ENCODE measurements around the gene RUNDC1. TPM values are rescaled to one million over a fixed set of nuclear protein-coding genes. Genes with fewer than 3 reads are reported as not detected.

Gene RUNDC1
- total and polyA plus RNA-seq, 8 donors, result 10.3 to 16.9 (median 12.6) TPM

GRCh38 chr17:42950044-42950783 is 30.2 kb upstream of the RUNDC1 start:
- no peaks in the 10 kb centered on the region for H3K4me1 ChIP-seq
- H3K4me3 ChIP-seq, result no peak overlapping the region
- no peaks in the 10 kb centered on the region for H3K27me3 ChIP-seq
- peaks cover 0 to 71% of the 10 kb centered on the region in 2 donors for H3K36me3 ChIP-seq
- H3K9me3 ChIP-seq, result no peaks in the 10 kb centered on the region
- DNase-seq (no peak), ATAC-seq (no peak)
- intact Hi-C loops (cut with DNase I), result no loop called here
- H3K27ac ChIP-seq, result no peak overlapping the region
- no peak for TF ChIP-seq CTCF (IDR thresholded peaks at IDR 0.05)

GRCh38 chr17:42953669-42954068 is 26.7 kb upstream of the RUNDC1 start:
- H3K4me3 ChIP-seq, result no peak overlapping the region
- peak; percentile 24 for ATAC-seq
- no peaks in the 10 kb centered on the region for H3K4me1 ChIP-seq
- H3K27me3 ChIP-seq, result no peaks in the 10 kb centered on the region
- peak in 1 of 4 donors; percentile 24 for DNase-seq
- no peak for TF ChIP-seq CTCF (IDR thresholded peaks at IDR 0.05)
- H3K27ac ChIP-seq, result no peak overlapping the region
- intact Hi-C loops (cut with DNase I), result no loop called here
- no peaks in the 10 kb centered on the region for H3K9me3 ChIP-seq
- peaks cover 0 to 96% of the 10 kb centered on the region in 2 donors for H3K36me3 ChIP-seq

GRCh38 chr17:42964161-42964932 is 16.0 kb upstream of the RUNDC1 start, which contains the start of gene AARSD1:
Gene AARSD1 (minus strand): TSS chr17:42964454. CDS start chr17:42964440, 14 bp downstream.
- intact Hi-C loops (cut with DNase I), result no loop called here
- peak; percentile 91 to 96 (median 94) for DNase-seq
- peak within 1 kb of the TSS; percentile 66 to 79 for H3K4me3 ChIP-seq
- no peak for TF ChIP-seq CTCF (IDR thresholded peaks at IDR 0.05)
- no peaks in the 10 kb centered on the region for H3K9me3 ChIP-seq
- peak within 1 kb of the TSS; percentile 81 for H3K27ac ChIP-seq
- peaks cover 6 to 8% of the 10 kb centered on the region in 2 donors for H3K4me1 ChIP-seq
- peaks cover 0 to 28% of the 10 kb centered on the region in 2 donors for H3K36me3 ChIP-seq
- no peaks in the 10 kb centered on the region for H3K27me3 ChIP-seq
- ATAC-seq, result peak; percentile 97

- intact Hi-C loops (cut with DNase I), result no loop called here
- ATAC-seq, result no peak
These were observed 12.4 kb upstream of the RUNDC1 start for GRCh38 chr17:42967925-42968324.

More at GRCh38 chr17:42967925-42968324, 12.4 kb upstream of the RUNDC1 start:
- Histone ChIP-seq H3K4me1 (peaks cover 6 to 8% of the 10 kb centered on the region in 2 donors), H3K4me3 (no peak overlapping the region), H3K27me3 (no peaks in the 10 kb centered on the region), H3K9me3 (no peaks in the 10 kb centered on the region), H3K36me3 (no peaks in the 10 kb centered on the region), H3K27ac (no peak overlapping the region)
- TF ChIP-seq CTCF (IDR thresholded peaks at IDR 0.05), result no peak
- no peak for DNase-seq

All from left lung (tissue), 10 donors.